Kasumi-1 (cell line): ENCODE measurements around the gene MB21D2.
"Not testable (repeated sequence)": the region's sequence is repeated elsewhere in the genome, so short reads cannot be mapped to it uniquely, and the experiment has no call there.

Experiments used
- DNase-seq, 2 experiments: peaks; one replicate each; lab custom pipeline; 2025; lab: John Stamatoyannopoulos, UW

MB21D2 gene

DNA sequence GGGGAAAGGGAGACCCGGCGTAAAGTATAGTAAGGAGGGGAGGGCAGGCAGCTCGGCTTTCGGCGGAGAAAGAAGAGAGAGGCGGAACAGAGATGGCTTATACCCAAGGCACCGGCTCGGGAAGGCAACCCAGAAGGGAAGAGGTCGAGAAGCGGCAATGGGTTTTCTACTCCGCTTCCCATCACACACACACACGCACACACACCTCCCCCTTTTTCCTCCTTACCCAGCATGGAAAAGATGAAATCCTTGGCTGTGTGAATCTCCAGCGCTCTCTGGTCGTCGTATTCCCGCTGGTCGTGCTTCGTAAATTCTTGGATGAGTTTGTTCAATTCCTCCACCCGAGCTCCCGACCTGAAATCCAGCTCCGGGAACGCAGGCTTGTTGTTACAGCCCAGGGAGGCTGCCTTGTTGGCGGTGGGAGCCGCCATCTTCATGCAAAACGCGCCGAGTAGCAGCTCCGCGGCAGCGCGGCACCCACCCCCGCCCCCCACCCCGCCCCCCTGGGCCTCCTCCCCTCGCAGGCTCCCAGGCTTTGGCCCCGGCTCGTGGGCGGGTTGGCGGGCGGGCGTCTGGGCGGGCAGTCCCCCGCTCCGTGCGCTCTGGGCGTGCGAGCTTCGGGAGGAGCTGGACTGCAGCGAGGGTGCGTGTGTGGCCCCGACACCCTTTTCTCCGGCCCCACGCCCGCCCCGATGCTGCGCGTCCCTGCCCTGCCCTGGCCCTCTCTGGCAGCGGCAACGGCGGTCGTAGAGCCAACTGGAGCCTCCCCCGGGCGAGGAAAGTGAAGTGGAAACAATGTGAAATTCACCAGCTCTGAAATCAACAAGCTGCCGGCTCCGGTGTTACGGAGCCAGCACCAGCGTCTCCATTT lies at the start of gene MB21D2:
Gene MB21D2, minus strand, starts transcription at position 453 of the 871 bp plus-strand sequence. Its CDS starts 16 bp downstream, at position 437.
- peak; percentile 70 to 78 for DNase-seq

- DNase-seq = not testable (repeated sequence)
Observed at GRCh38 chr3:192964959-192965719, 47.5 kb upstream of the MB21D2 start.

GRCh38 chr3:192959773-192960172 lies 42.1 kb upstream of the MB21D2 start:
- no peak for DNase-seq

DNA sequence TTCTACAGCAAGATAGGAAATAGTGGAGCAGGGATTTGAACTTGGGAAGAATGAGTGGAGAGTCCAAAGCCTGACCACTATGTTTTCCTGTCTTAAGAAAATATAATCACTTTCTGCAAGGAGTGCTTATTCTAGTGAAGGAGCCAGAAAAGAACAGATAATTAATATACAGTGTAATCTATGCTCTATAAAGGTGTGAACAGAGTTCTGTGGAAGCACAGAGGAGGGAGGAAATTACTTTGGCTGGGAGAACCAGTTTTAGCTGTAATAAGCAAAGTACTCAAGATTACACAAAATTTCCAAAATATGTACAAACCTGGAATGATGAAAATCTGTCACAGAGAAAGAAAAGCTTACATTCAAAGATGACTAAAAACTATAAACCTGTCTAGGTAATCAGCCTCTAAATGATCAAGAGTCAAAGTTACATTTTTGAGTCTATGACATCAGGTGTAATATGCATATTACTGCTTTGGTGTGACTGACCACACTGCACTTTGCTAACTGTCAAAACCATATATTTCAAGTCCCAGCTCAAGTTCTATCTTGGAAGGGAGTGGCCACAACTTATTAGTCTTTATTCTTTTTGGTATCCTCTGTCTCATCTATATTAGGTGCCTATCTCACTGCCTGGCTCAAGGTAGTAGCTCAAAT lies 40.7 kb upstream of the MB21D2 start:
- no peak for DNase-seq

DNA sequence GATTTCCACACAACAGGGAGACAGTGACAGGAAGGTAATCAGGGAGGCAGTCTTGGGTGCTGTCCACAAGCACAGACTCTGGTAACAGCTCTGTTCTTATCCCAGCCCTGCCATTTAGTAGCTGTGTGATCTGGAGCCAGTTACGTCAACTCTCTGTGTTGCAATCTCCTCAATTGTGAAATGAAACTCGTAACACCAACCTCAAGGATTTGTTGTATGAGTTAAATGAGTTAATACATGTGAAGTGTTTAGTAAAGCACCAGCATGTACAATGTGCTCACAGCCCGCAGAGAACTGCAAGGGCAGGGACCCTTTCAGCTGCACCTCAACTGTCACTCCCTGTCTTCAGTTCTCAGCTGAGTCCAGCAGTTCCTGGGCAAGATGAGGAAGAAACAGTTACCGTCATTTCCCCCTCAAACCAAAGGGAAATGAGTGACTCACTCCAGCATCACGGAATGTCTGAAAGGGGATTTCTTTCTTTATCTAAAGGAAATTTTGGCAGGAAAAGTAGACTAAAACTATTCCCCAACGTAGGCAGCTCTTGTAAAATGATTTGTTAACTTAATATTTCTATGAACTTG lies 39.9 kb upstream of the MB21D2 start:
- peak; percentile 96 to 97 for DNase-seq

GRCh38 chr3:192953926-192954325 lies 36.3 kb upstream of the MB21D2 start:
- DNase-seq = no peak

- no peak for DNase-seq
Observed at GRCh38 chr3:192947421-192947820, 29.8 kb upstream of the MB21D2 start.

DNA sequence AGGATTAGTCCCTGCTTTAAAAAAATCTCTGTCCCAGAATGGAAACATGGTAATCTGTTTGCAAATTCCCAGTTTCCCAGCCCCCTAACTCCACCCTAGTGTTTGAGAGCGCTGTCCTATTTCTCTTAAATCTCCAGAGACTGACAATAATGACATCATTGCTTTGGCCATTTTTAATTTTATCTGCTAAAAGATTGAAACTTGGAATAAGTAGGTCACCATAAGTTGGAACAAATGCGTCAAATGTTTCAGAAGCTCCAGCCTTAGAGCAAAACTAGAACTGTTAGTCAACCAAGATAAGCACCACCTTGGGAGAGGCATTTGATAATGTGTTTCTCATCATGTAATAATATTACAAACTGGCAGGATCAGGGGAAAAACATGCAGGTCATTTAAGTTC lies 25.7 kb upstream of the MB21D2 start:
- DNase-seq = no peak

- no peak for DNase-seq
Observed at GRCh38 chr3:192942625-192943024, 25.0 kb upstream of the MB21D2 start.

DNA sequence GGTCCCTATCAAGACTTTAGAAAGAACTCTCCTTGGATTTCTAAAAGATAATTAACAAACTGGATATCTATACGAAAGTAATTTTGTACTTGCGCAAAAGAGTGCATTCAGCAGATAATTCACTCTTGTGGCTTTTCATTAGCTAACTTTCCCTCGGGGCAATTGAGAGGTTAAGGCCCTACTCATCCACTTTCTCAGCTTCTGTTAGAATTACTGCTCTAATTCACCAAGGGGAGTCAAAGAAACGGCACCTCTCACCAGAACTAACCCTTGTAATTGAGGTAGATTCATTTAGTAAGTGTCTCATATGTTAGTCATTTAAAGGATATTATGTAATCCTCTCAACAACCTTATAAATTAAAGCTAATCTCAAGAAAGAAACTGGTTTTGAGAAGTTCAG lies 22.5 kb upstream of the MB21D2 start:
- no peak for DNase-seq

GRCh38 chr3:192935441-192935840 lies 17.8 kb upstream of the MB21D2 start:
- no peak for DNase-seq

DNA sequence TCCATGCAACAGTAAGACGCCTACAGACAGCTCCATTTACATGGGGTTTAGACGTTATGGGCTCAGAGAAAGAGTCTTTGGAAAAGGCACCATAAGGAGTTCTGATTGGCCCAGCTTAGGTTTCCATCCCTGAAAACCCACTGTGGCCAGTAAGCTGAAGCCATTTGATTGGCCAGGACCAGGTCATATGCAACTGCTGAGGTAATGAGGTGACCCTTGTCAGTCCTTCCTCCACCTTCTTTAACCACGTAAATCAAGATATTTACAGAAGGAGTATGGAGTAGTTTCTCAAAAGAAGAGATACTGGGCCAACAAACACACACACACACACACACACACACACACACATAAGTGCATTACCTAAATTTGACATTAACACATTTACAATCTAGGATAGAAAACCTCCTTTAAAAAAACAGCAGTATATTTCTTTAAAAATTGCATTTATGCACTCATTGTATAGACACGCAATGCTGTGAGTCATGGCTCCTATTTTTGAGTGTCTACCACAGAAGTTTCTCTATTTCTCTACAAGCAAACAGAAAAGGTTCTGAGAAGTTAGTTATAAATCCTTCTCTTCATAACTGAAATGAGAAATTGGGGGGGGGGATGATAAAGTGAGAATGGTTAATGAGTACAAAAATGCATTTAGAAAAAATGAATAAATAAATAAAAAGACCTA lies 16.3 kb upstream of the MB21D2 start:
- DNase-seq = no peak

- DNase-seq = no peak
Observed at GRCh38 chr3:192933259-192933658, 15.6 kb upstream of the MB21D2 start.

DNA sequence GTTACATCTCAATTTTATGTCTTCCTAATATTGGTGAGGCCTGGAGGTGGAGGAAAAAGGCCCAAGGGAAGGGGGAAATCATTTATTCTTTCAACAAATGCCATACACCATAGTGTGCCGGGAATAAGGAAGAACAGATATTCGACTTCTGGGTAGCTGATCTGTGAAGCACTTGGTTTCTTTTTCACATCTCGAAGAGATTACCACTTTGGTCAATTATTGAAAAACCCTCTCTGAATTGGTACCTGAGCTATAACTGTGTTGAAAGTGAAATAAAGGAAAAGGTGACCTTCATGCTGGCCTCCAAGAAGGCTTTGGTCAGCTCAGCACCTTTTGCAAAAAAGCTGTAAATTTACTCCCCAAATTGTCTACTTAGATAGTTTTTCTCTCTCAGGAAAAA lies 14.2 kb upstream of the MB21D2 start:
- no peak for DNase-seq

- DNase-seq = no peak
Observed at GRCh38 chr3:192930577-192930976, 12.9 kb upstream of the MB21D2 start.

- DNase-seq = peak in 1 of 2 experiments; percentile 11
Observed at GRCh38 chr3:192929755-192930547, 12.3 kb upstream of the MB21D2 start.

- no peak for DNase-seq
Observed at GRCh38 chr3:192929146-192929545, 11.5 kb upstream of the MB21D2 start.

DNA sequence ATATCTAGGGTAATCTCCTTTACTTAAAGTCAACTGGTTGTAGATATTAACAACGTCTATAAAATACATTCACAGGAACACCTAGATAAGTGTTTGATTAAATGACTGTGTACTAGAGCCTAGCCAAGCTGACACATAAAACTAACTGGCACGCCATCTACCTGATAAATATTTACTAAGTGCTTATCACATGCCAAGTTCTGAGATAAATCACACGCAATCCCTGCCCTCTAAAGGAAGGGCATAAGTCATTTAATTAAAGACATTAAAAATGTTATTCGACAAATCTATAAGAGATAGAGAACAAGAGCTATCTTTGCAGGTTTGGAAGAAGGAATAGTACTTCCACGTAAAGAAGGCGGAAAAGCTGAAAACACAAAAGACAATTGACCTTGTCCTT lies 11.1 kb upstream of the MB21D2 start:
- no peak for DNase-seq

- DNase-seq = no peak
Observed at GRCh38 chr3:192928016-192928415, 10.4 kb upstream of the MB21D2 start.

- DNase-seq = no peak
Observed at GRCh38 chr3:192927016-192927415, 9.4 kb upstream of the MB21D2 start.

GRCh38 chr3:192923731-192924130 lies 6.1 kb upstream of the MB21D2 start:
- no peak for DNase-seq
